Activated T-cell treated with anti-CD3 and anti-CD28 coated beads for 24 hours (primary cell): ENCODE results near the gene FARP1.

Experiments used
- DNase-seq: peaks from one replicate; pipeline ENCODE4 v3.0.0-alpha.2; 2020; ENCODE audit warnings: low read depth

The FARP1 gene

GRCh38 chr13:98420554-98421175 is 277.8 kb downstream of the FARP1 start:
- no peak for DNase-seq

- DNase-seq: no peak
Measured at GRCh38 chr13:98422046-98422445, 279.2 kb downstream of the FARP1 start.

- no peak for DNase-seq
Measured at GRCh38 chr13:98423417-98423816, 280.5 kb downstream of the FARP1 start.

- no peak for DNase-seq
Measured at GRCh38 chr13:98427331-98427995, 284.6 kb downstream of the FARP1 start.

GRCh38 chr13:98428256-98428966 is 285.5 kb downstream of the FARP1 start:
- no peak for DNase-seq

GRCh38 chr13:98429081-98429480 is 286.2 kb downstream of the FARP1 start:
- no peak for DNase-seq

- no peak for DNase-seq
Measured at GRCh38 chr13:98429531-98429930, 286.6 kb downstream of the FARP1 start.

- DNase-seq: no peak
Measured at GRCh38 chr13:98429977-98430736, 287.3 kb downstream of the FARP1 start.

GRCh38 chr13:98432638-98433037 is 289.7 kb downstream of the FARP1 start:
- DNase-seq: no peak

GRCh38 chr13:98433654-98434053 is 290.8 kb downstream of the FARP1 start:
- no peak for DNase-seq

GRCh38 chr13:98434060-98434459 is 291.2 kb downstream of the FARP1 start:
- DNase-seq: no peak

GRCh38 chr13:98435376-98435775 is 292.5 kb downstream of the FARP1 start:
- no peak for DNase-seq

- DNase-seq: no peak
Measured at GRCh38 chr13:98436233-98436910, 293.5 kb downstream of the FARP1 start.

GRCh38 chr13:98438246-98439125 is 295.6 kb downstream of the FARP1 start:
- no peak for DNase-seq

- no peak for DNase-seq
Measured at GRCh38 chr13:98439126-98439828, 296.4 kb downstream of the FARP1 start.

GRCh38 chr13:98439896-98440295 is 297.0 kb downstream of the FARP1 start:
- no peak for DNase-seq

- no peak for DNase-seq
Measured at GRCh38 chr13:98440390-98441055, 297.6 kb downstream of the FARP1 start.

- no peak for DNase-seq
Measured at GRCh38 chr13:98441056-98441676, 298.3 kb downstream of the FARP1 start.
